HG03558 (cell line): ENCODE data around the gene SLC7A1.

Experiments
- ATAC-seq: cut with Tn5 transposase; IDR thresholded peaks from one replicate; pipeline ENCODE4 v1.9.1; 2021; ENCODE audit warnings: moderate number of reproducible peaks; ENCODE audit not compliant: unreplicated experiment; ENCODE audit errors: extremely low read depth

SLC7A1 gene

DNA sequence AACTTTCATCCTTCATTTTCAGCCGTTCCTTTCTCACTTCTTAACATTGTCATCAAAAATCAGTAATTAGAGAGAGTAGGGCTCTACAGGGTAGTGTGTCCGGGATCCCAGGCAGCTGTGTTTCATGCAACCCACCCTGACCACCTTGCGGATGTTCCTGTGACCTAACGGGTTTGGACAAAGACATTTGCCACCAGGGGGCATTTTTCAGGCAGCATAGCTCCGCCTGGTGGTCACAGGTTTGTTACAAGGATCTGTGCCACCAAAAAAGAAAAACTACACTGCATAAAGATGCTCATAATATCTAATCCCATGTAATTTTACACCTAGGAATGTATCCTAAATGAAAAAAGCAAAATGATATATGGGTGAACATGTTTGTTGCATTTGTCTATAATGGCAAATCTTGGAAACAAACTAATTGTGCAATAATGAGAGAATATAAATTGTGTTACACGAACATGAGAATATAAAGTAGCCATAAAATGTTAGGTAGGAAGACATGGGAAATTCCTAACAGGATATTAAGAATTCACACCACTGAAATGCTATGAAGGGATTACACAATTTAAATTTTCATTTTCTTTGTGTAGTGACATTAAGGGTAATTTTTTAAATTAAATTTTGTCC is 123.0 kb downstream of the SLC7A1 start:
- no peak for ATAC-seq

GRCh38 chr13:29471551-29471950 is 123.9 kb downstream of the SLC7A1 start:
- ATAC-seq: no peak

DNA sequence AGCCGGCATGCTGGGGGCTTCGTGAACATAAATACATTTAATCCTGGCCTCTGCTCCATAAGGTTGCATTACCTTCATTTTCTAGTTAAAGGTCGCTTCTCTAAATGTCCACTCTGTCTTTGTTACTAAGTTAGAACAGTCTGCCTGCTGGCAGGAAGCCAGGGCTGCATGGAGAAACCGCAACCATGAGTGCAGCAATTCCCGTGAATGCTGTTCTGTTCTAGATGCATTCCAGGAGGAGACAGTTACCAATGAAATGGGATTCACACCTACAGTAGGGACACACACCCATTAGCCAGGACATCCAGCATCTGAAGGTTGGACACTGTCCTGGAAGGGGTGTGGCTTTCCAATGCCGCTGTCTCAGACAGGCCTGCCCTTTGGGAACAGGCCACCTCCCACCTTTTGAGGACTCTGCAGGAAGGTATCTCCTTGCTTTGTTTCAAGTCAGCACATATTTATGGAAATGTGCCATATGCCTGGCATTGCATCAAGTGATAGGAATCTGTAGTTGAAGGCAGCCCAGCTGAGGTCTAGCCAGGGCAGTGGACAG is 129.7 kb downstream of the SLC7A1 start:
- no peak for ATAC-seq

- no peak for ATAC-seq
Measured at GRCh38 chr13:29464105-29464679, 131.3 kb downstream of the SLC7A1 start.

- ATAC-seq: no peak
Measured at GRCh38 chr13:29459813-29460355, 135.6 kb downstream of the SLC7A1 start.
